ENCODE data around the gene CHCHD1. TPM values are rescaled to one million over a fixed set of nuclear protein-coding genes. Genes with fewer than 3 reads are reported as not detected.

The CHCHD1 gene
- total and polyA plus RNA-seq, 2 experiments from 2014 or later = 40.6 to 187 TPM

DNA sequence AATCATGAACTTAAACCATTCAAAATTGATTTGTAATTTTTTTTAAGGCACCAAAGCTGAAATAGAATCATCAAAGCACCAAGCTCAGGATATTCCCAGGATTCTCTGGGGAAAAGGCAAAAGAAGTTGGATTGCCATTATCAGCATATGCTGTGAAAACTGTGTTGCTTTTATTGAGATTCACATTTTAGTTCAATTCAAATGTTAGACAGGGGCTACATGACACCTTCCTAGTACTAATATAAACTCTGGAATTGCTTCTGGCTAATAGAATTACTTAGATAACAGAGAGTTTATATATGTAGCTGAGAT is 33.8 kb downstream of the CHCHD1 start:
- DNase-seq (ENCODE audit: low spot score) = no peak
- Histone ChIP-seq H3K27ac (ENCODE audit: low read depth) (no peak overlapping the region), H4K20me1 (replicated peaks; ENCODE audit: insufficient read depth) (peaks cover 12% of the 10 kb centered on the region), H3K79me2 (replicated peaks; ENCODE audit: insufficient read depth) (no peaks in the 10 kb centered on the region), H3F3A (replicated peaks; ENCODE audit: low read depth) (0 out of 2 replicates have a peak, but pooled peaks cover 13% of the 10 kb centered on the region), H3K27me3 (ENCODE audit: insufficient read depth) (no peaks in the 10 kb centered on the region), H3K4me3 (no peak overlapping the region), H3K36me3 (ENCODE audit: insufficient read depth) (no peaks in the 10 kb centered on the region; the same call in 1 of the 2 replicates), H3K4me2 (no peak overlapping the region), H2AFZ (no peak overlapping the region), H3K9me2 (ENCODE audit: insufficient read depth) (no peaks in the 10 kb centered on the region), H3K4me1 (ENCODE audit: insufficient read depth) (no peaks in the 10 kb centered on the region; the same call in 1 of the 2 replicates)
- Mint-ChIP-seq H3K4me1 (peaks cover 15% of the 10 kb centered on the region), H3K4me3 (no peak overlapping the region), H3K9me3 (no peaks in the 10 kb centered on the region), H3K27me3 (ENCODE audit: insufficient read depth, low read depth, poor library complexity) (peaks cover 13% of the 10 kb centered on the region), H3K36me3 (ENCODE audit: low read depth) (peaks cover 18% of the 10 kb centered on the region), H3K27ac (no peak overlapping the region)
- TF ChIP-seq NANOG (IDR thresholded peaks at IDR 0.05; ENCODE audit: borderline replicate concordance) = no peak
- TF ChIP-seq JUNB (IDR thresholded peaks at IDR 0.05; ENCODE audit: unreplicated experiment) = no peak
- no peak for TF ChIP-seq EZH2 (IDR thresholded peaks at IDR 0.05; ENCODE audit: low read depth, unreplicated experiment)
- TF ChIP-seq, protein P1, sequence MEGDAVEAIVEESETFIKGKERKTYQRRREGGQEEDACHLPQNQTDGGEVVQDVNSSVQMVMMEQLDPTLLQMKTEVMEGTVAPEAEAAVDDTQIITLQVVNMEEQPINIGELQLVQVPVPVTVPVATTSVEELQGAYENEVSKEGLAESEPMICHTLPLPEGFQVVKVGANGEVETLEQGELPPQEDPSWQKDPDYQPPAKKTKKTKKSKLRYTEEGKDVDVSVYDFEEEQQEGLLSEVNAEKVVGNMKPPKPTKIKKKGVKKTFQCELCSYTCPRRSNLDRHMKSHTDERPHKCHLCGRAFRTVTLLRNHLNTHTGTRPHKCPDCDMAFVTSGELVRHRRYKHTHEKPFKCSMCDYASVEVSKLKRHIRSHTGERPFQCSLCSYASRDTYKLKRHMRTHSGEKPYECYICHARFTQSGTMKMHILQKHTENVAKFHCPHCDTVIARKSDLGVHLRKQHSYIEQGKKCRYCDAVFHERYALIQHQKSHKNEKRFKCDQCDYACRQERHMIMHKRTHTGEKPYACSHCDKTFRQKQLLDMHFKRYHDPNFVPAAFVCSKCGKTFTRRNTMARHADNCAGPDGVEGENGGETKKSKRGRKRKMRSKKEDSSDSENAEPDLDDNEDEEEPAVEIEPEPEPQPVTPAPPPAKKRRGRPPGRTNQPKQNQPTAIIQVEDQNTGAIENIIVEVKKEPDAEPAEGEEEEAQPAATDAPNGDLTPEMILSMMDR (conservative IDR thresholded peaks at IDR 0.05; ENCODE audit: low read depth in 2 of 2) = no peak
- TF ChIP-seq CREB1 (CRISPR knock-in tag; IDR thresholded peaks at IDR 0.05; ENCODE audit: low read depth) = no peak
- no peak for TF ChIP-seq ZNF331 (CRISPR knock-in tag; IDR thresholded peaks at IDR 0.05; ENCODE audit: low read depth)
- TF ChIP-seq POLR2AphosphoS5 (IDR thresholded peaks at IDR 0.05; ENCODE audit: low read depth) = no peak
- TF ChIP-seq, protein P2, sequence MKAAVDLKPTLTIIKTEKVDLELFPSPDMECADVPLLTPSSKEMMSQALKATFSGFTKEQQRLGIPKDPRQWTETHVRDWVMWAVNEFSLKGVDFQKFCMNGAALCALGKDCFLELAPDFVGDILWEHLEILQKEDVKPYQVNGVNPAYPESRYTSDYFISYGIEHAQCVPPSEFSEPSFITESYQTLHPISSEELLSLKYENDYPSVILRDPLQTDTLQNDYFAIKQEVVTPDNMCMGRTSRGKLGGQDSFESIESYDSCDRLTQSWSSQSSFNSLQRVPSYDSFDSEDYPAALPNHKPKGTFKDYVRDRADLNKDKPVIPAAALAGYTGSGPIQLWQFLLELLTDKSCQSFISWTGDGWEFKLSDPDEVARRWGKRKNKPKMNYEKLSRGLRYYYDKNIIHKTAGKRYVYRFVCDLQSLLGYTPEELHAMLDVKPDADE (IDR thresholded peaks at IDR 0.05) = no peak
- no peak for ATAC-seq

DNA sequence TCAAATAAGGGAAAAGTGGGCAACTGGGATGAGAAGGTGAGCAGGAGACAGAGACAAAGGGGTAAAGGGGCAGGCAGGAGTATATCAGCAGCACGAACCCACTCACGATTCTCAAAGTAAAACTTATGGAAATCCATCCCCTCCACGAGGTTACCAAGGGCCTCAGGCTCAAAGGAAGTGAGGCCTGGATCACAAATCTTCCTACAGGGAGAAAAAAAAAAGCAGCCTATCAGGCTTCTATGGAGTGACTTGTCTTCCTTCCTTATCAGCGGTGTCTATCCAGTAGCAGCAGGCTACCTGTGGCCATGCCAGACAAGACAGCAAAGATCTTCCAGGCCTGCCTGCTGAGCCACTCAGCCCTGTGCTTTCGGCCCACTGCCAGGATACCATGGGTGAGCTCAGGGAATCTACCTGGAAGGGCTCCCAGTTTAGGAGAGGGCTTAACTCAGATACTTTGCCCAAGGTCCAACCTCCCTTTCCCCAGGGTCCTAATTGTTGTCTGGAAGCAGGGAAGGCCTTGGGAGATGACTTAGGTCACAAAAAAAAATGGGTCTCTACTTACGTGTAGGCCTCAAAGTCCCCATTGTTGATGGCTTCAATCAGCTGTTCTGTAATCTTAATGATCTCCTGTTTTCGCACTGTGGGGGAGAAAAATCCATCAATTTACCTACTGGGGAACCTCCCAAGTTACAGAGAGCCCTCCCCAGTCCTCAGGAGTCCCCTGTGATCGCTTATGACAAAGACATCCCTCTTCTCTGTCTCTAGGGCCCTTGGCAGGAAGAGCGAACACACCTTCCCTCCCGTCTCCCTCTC is 35.3 kb downstream of the CHCHD1 start:
- H3K9me2 ChIP-seq (ENCODE audit: insufficient read depth) = no peaks in the 10 kb centered on the region
- ATAC-seq (no peak), DNase-seq (ENCODE audit: low spot score) (no peak)
- Mint-ChIP-seq H3K9me3 (no peaks in the 10 kb centered on the region), H3K4me3 (no peak overlapping the region; the same call in 2 of the 3 replicates), H3K27ac (no peak overlapping the region), H3K4me1 (peaks cover 15% of the 10 kb centered on the region), H3K36me3 (ENCODE audit: low read depth) (peaks cover 21% of the 10 kb centered on the region), H3K27me3 (ENCODE audit: insufficient read depth, low read depth, poor library complexity) (peaks cover 14% of the 10 kb centered on the region)
- H3K4me3 ChIP-seq = no peak overlapping the region
- peaks cover 15% of the 10 kb centered on the region for H4K20me1 ChIP-seq (replicated peaks; ENCODE audit: insufficient read depth)
- no peaks in the 10 kb centered on the region for H3K79me2 ChIP-seq (replicated peaks; ENCODE audit: insufficient read depth)
- no peak overlapping the region for H2AFZ ChIP-seq
- H3K4me1 ChIP-seq (ENCODE audit: insufficient read depth) = no peaks in the 10 kb centered on the region
- H3K4me2 ChIP-seq = no peak overlapping the region
- H3K36me3 ChIP-seq (ENCODE audit: insufficient read depth) = peaks cover 6% of the 10 kb centered on the region; the same call in 1 of the 2 replicates
- no peak overlapping the region for H3K27ac ChIP-seq (ENCODE audit: low read depth)
- no peaks in the 10 kb centered on the region for H3K27me3 ChIP-seq (ENCODE audit: insufficient read depth)
- 0 out of 2 replicates have a peak, but pooled peaks cover 13% of the 10 kb centered on the region for H3F3A ChIP-seq (replicated peaks; ENCODE audit: low read depth)
- TF ChIP-seq JUNB (IDR thresholded peaks at IDR 0.05; ENCODE audit: unreplicated experiment) = no peak
- no peak for TF ChIP-seq EZH2 (IDR thresholded peaks at IDR 0.05; ENCODE audit: low read depth, unreplicated experiment)
- TF ChIP-seq, protein P3, sequence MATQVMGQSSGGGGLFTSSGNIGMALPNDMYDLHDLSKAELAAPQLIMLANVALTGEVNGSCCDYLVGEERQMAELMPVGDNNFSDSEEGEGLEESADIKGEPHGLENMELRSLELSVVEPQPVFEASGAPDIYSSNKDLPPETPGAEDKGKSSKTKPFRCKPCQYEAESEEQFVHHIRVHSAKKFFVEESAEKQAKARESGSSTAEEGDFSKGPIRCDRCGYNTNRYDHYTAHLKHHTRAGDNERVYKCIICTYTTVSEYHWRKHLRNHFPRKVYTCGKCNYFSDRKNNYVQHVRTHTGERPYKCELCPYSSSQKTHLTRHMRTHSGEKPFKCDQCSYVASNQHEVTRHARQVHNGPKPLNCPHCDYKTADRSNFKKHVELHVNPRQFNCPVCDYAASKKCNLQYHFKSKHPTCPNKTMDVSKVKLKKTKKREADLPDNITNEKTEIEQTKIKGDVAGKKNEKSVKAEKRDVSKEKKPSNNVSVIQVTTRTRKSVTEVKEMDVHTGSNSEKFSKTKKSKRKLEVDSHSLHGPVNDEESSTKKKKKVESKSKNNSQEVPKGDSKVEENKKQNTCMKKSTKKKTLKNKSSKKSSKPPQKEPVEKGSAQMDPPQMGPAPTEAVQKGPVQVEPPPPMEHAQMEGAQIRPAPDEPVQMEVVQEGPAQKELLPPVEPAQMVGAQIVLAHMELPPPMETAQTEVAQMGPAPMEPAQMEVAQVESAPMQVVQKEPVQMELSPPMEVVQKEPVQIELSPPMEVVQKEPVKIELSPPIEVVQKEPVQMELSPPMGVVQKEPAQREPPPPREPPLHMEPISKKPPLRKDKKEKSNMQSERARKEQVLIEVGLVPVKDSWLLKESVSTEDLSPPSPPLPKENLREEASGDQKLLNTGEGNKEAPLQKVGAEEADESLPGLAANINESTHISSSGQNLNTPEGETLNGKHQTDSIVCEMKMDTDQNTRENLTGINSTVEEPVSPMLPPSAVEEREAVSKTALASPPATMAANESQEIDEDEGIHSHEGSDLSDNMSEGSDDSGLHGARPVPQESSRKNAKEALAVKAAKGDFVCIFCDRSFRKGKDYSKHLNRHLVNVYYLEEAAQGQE (IDR thresholded peaks at IDR 0.05; ENCODE audit: unreplicated experiment) = no peak
- no peak for TF ChIP-seq CREB1 (CRISPR knock-in tag; IDR thresholded peaks at IDR 0.05; ENCODE audit: low read depth)
- TF ChIP-seq, protein P1 (conservative IDR thresholded peaks at IDR 0.05; ENCODE audit: low read depth in 2 of 2) = no peak
- TF ChIP-seq ZNF114 (CRISPR knock-in tag; IDR thresholded peaks at IDR 0.05) = no peak
- no peak for TF ChIP-seq NANOG (IDR thresholded peaks at IDR 0.05; ENCODE audit: borderline replicate concordance)
